Body of pancreas (tissue), 4 donors: Measurements from ENCODE around the gene TRIM37.

Experiments used
- CTCF ChIP-seq, 7 experiments: fragments of 450-650 bp in 4 of 7; fragments of 200-600 bp in 3 of 7; sonication (generic) in 3 of 7; IDR thresholded peaks; one replicate each; pipeline ENCODE4 v1.5.1; 2016 to 2019; ENCODE audit warnings: antibody characterized with exemption in 7 of 7
- POLR2A ChIP-seq, 3 donors: fragments of 450-650 bp; IDR thresholded peaks; one replicate each; pipeline ENCODE4 v1.6.1; 2016; ENCODE audit warnings: antibody characterized with exemption in 3 of 3, mild to moderate bottlenecking in 2 of 3

DNA sequence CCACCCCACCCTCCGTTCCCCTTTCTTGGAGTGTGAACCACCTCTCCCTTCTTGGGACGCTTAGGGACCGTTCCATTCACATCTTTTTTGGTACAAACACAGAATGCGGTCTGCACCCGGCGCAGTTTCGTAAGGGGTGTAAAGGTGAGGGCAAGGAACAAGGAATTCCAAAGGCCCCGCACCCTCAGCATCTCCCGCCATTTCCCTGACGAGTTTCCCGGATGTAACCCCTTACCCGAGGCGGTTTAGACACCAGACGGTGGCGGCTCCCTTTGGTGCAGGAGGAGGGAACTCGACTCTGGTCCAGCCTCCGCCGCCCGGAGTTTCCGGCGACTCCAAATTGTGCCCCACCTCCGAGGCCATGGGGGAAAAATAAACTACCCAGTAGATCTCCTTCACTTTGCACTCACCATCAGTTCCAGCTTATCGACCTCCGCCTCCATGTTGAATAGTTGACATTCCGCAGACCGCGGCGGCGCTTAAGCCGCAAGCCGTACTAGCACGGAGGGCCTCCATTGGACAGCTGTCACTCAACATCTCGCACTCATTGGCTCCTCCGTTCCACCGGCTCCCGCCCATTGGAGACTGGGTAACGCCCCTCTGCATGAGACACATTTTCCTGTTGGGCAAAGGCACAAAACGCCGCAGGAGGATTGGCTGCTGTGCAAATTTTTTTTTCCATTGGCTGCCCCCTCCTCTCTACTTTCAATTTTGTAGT is 48.2 kb upstream of the TRIM37 start, which contains the start of gene SKA2:
- peak in 1 of 7 experiments; percentile 10 for TF ChIP-seq CTCF (IDR thresholded peaks at IDR 0.05)
- peak in 2 of 3 donors; percentile 35 to 55 for TF ChIP-seq POLR2A (IDR thresholded peaks at IDR 0.05)
